GM18508 (cell line): ENCODE measurements around the gene HS3ST3A1.

Experiments
- ATAC-seq: cut with Tn5 transposase; IDR thresholded peaks from one replicate; pipeline ENCODE4 v1.9.1; 2021; ENCODE audit warnings: moderate number of reproducible peaks; ENCODE audit not compliant: insufficient read depth, unreplicated experiment

Gene HS3ST3A1

GRCh38 chr17:13457783-13458182, 143.9 kb downstream of the HS3ST3A1 start:
- ATAC-seq = no peak
